Kidney glomerular epithelial cell (primary cell): ENCODE data around the gene GKAP1.
"Not testable (repeated sequence)": the region's sequence is repeated elsewhere in the genome, so short reads cannot be mapped to it uniquely, and the experiment has no call there.

ENCODE experiments used
- DNase-seq: peaks from one replicate; lab custom pipeline; 2025; lab: John Stamatoyannopoulos, UW

GKAP1 gene

GRCh38 chr9:83817356-83818278, at the start of gene GKAP1:
Gene GKAP1, minus strand, starts transcription at chr9:83817769. Its CDS starts 11,252 bp downstream, at chr9:83806517.
- peak; percentile 29 for DNase-seq

DNA sequence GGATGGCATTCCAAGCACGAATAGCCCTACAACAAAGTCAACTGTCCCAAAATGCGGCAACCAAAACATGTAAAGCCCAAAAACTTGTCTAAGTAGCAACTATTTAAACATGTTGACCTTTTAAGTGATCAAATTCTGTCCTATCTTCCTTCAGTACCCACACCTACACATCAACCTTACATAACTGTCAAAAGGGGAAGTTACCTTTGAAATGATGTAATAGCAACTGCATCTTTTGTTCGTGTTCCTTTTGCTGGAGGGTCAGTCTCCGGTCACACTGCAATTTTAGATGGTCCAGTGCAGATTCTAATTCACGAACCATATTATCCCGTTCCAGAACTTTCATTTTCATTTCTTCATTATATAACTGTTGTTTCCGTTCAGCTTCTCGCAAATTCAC, 32.3 kb upstream of the GKAP1 start:
- not testable (repeated sequence) for DNase-seq

GRCh38 chr9:83837070-83837643, 19.6 kb upstream of the GKAP1 start:
- DNase-seq: not testable (repeated sequence)

- not testable (repeated sequence) for DNase-seq
Observed at GRCh38 chr9:83830426-83831071, 13.0 kb upstream of the GKAP1 start.

GRCh38 chr9:83824986-83825623, 7.5 kb upstream of the GKAP1 start:
- not testable (repeated sequence) for DNase-seq

DNA sequence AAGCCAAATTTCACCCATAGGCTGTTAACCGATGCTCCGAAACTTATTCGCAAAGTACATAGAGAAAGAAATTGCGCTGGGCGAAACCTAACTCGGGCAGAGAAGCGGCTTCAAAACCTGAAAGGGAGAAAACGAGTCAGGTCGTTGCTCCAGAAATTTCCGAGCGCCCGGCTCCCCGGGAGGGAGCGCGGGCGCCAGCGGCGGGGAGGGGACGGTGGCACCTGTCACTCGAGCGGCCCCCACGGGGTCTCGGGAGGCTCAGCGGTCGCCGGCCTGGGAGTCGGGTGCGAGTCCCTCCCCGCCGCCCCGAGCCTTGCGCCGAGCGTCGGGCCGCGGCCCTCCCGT, 586 bp downstream of the GKAP1 start:
- DNase-seq: not testable (repeated sequence)

DNA sequence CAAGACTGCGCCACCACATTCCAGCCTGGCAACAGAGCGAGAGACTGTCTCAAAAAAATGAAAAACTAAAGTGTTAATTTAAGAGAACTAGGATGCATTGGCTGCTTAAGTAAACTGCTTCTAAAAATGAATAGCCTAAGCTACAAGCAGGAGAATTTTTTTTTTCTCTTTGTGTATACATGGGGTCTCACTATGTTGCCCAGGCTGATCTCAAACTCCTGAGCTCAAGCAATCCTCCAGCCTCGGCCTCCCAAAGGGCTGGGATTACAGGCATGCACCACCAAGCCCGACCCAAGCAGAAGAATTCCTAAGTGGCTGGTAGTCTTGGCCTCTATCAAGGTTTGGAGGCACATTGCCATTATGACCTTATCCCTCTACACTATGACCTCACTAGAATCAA, 2.4 kb downstream of the GKAP1 start:
- not testable (repeated sequence) for DNase-seq

GRCh38 chr9:83809213-83809612, 8.4 kb downstream of the GKAP1 start:
- not testable (repeated sequence) for DNase-seq

- not testable (repeated sequence) for DNase-seq
Observed at GRCh38 chr9:83804454-83804853, 13.1 kb downstream of the GKAP1 start.

GRCh38 chr9:83803941-83804340, 13.6 kb downstream of the GKAP1 start:
- DNase-seq: not testable (repeated sequence)

DNA sequence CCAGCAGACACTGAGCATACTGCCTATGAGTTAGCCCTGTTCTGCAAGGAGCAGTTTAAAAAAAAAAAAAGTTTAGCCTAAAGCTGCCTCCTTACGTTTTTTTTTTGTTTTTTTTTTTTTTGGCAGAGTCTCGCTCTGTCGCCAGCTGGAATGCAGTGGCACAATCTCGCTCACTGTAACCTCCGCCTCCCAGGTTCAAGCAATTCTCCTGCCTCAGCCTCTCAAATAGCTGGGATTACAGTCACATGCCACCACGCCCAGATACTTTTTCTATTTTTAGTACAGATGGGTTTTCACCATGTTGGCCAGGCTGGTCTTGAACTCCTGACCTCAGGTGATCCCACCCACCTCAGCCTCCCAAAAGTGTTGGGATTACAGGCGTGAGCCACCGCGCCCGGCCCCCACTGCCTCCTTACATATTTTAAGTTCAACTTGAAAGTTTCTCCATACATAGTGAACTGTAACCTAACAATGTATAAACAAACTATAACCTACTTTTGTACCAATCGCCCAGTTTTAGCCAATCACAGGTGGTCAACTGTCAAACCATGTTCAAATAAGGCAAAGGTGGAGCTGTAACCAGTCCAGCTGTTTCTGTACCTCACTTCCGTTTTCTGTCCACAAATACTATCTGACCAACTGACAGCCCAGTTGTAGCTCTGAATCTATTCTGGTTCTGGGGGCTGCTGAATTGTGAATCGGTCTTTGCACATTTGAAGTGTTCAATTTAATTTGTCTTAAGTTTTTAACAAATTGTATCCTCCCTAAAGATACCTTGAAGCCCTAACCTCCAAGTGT, 17.1 kb downstream of the GKAP1 start:
- DNase-seq: no peak

GRCh38 chr9:83794051-83794450, 23.5 kb downstream of the GKAP1 start:
- DNase-seq: no peak

DNA sequence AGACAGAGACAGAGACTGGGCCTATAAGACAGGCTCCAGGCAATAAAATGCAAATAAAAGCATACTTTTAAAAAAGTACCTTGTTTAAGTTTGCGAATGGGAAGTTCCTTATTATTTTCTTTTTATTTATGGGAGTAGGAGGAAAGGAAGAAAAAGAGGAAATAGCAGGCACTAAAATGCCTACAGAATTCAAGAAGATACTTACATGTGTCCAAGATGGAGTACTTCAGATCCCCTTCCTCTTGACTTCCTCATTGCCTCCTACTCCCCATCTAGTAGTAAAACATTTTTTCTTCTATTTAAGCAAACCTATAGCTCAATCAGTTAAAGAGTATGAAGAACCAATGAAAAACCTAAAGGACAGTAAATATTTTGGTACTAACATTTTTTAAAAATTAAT, 24.8 kb downstream of the GKAP1 start:
- DNase-seq: no peak

- DNase-seq: no peak
Observed at GRCh38 chr9:83778164-83778563, 39.4 kb downstream of the GKAP1 start.

GRCh38 chr9:83775932-83776331, 41.6 kb downstream of the GKAP1 start:
- DNase-seq: no peak

DNA sequence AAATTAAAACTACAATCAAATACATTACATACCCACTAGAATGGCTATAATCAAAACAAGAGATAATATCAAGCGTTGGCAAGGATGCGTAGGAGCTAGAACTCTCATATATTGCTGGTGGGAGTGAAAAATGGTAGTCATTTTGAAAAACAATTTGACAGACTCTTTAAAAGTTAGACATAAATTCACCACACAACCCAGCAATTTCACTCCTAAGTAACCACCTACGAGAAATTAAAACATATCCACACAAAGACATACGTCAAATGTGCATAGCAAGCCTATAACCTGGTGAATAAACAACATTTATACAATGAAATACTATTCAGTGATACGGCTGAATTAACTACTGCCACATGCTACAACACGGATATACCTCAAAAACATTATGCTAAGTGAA, 44.7 kb downstream of the GKAP1 start:
- no peak for DNase-seq

DNA sequence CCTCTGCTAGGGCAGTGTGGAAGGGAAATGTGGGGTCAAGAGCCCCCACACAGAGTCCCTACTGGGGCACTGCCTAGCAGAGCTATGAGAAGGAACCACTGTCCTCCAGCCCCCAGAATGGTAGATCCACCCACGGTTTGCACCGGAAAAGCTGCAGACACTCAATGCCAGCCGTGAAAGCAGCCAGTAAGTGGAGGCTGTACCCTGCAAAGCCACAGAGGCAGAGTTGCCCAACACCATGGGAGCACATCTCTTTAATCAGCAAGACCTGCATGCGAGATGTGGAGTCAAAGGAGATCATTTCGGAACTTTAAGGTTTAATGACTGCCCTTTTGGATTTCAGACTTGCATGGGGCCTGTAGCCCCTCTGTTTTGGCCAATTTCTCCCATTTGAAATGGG, 52.2 kb downstream of the GKAP1 start:
- DNase-seq: no peak

- no peak for DNase-seq
Observed at GRCh38 chr9:83754383-83754977, 63.1 kb downstream of the GKAP1 start.

DNA sequence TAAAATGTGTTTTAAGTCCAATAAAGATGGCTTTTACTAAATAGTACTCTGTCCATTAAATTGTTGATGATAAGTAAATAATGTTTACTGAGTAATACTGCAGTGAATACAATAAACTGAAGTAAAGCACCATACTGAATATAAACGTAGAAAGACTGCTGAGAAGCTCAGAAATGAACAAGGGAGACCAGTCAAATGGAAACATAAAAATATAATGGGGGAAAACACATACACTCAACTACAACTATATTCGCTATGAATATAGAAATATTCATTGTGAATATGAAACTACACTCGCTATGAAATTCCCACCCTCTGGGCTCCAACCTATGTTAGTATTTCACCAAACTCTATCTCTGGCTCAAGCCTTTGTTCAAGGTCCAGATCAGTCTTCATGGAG, 67.9 kb downstream of the GKAP1 start:
- DNase-seq: no peak

- no peak for DNase-seq
Observed at GRCh38 chr9:83744206-83744605, 73.4 kb downstream of the GKAP1 start.

DNA sequence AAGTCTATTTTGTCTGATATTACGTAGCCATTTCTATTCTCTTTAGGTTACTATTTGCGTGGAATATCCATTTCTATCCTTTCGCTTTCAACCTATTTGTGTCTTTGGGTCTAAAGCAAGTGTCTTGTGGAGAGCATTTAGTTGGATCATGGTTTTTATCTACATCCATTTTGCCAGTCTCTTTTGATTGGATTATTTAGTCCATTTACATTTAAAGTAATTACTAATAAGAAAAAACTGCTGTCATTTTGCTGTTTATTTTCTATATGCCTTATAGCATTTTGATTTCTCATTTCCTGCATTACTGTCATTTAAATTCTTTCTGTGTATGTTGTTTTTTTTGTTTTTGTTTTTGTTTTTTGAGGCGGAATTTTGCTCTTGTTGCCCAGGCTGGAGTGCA, 83.8 kb downstream of the GKAP1 start:
- DNase-seq: no peak
